ENCODE results near the gene CBFB.

Gene CBFB

GRCh38 chr16:67105881-67106280 is 76.9 kb downstream of the CBFB start:
- DNase-seq (ENCODE audit: extremely low read depth, insufficient read length) = no peak
- Histone ChIP-seq H3K4me3 (replicated peaks; ENCODE audit: low read depth, low read length) (no peak overlapping the region), H3K27me3 (replicated peaks; ENCODE audit: control insufficient read depth, insufficient read depth, low read length) (no peaks in the 10 kb centered on the region), H3K36me3 (ENCODE audit: control insufficient read depth, insufficient read depth, low read length) (no peaks in the 10 kb centered on the region)
- TF ChIP-seq, protein P1, sequence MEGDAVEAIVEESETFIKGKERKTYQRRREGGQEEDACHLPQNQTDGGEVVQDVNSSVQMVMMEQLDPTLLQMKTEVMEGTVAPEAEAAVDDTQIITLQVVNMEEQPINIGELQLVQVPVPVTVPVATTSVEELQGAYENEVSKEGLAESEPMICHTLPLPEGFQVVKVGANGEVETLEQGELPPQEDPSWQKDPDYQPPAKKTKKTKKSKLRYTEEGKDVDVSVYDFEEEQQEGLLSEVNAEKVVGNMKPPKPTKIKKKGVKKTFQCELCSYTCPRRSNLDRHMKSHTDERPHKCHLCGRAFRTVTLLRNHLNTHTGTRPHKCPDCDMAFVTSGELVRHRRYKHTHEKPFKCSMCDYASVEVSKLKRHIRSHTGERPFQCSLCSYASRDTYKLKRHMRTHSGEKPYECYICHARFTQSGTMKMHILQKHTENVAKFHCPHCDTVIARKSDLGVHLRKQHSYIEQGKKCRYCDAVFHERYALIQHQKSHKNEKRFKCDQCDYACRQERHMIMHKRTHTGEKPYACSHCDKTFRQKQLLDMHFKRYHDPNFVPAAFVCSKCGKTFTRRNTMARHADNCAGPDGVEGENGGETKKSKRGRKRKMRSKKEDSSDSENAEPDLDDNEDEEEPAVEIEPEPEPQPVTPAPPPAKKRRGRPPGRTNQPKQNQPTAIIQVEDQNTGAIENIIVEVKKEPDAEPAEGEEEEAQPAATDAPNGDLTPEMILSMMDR (IDR thresholded peaks at IDR 0.05; ENCODE audit: insufficient read depth, low read length, poor library complexity, severe bottlenecking) = no peak

- no peaks in the 10 kb centered on the region for H3K36me3 ChIP-seq (ENCODE audit: control insufficient read depth, insufficient read depth, low read length)
- H3K4me3 ChIP-seq (replicated peaks; ENCODE audit: low read depth, low read length) = no peak overlapping the region
- no peak for DNase-seq (ENCODE audit: extremely low read depth, insufficient read length)
- no peaks in the 10 kb centered on the region for H3K27me3 ChIP-seq (replicated peaks; ENCODE audit: control insufficient read depth, insufficient read depth, low read length)
- TF ChIP-seq, protein P1 (IDR thresholded peaks at IDR 0.05; ENCODE audit: insufficient read depth, low read length, poor library complexity, severe bottlenecking) = no peak
Measured at GRCh38 chr16:67108489-67108888, 79.5 kb downstream of the CBFB start.

DNA sequence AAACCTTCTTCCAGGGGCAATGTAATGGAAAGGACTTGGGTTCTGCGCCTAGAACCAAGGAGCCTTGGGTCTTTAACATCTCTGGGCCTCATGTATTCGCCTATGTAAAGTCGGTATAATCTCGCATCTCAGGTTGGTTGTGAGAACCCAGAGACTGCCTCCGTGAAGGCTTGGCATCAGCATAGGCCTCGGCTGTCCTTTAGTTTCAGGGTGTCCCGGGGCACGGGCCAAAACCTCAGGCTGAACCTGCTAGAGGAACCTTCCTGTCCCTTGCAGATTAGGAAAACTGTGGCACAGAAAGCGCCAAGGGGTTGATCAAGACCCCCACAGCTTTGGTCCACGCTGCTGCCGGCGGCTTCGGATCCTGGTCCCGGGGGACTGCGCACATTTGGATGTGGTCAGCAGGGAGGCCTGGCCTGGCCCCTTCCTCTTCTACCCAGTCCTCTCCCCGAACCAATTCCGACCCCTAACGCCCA is 80.0 kb downstream of the CBFB start:
- TF ChIP-seq, protein P1 (IDR thresholded peaks at IDR 0.05; ENCODE audit: insufficient read depth, low read length, poor library complexity, severe bottlenecking) = no peak
- Histone ChIP-seq H3K4me3 (replicated peaks; ENCODE audit: low read depth, low read length) (peak overlapping the region; percentile 97), H3K36me3 (ENCODE audit: control insufficient read depth, insufficient read depth, low read length) (no peaks in the 10 kb centered on the region), H3K27me3 (replicated peaks; ENCODE audit: control insufficient read depth, insufficient read depth, low read length) (no peaks in the 10 kb centered on the region)
- DNase-seq (ENCODE audit: extremely low read depth, insufficient read length) = no peak

DNA sequence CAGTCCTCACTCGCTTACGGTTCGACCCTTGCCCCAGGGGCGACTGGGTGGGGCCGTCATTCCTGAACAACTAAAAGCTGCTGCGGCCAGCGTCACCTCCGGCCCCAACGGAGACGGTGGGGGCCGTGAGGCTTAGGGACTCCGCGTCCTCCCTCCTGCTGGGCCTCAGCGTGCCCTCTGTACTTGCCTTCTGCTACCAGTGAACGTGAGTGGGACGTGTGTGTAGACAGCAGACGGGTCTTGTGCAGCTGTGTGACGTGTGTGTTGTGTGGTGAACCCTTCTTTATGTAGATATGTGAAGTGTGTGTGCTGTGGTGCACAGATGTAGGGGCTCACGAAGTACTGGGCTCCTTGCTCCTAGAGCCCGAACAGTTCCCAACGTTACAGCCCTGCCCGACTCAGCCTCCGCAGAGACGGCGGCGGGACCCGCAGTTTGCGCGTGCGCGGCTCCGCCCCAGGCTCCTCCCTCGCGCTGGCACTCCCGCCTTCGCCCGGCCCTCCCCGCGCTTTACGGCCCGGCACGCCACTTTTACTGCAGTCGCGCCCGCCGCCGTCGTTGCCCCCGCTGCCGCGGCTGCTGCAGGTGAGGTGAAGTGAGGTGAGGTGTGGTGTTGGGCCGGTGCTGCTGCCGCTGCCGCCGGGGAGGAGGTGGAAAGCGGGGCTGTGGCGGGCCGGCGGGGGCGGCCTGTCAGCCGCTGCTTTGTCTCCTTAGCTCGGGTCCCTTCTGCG is 80.6 kb downstream of the CBFB start, which contains the start of gene PHAF1:
Gene PHAF1 (plus strand): TSS at position 535 of the 729 bp plus-strand sequence. CDS start 235 bp downstream, outside the sequence.
- peak; percentile 96 for DNase-seq (ENCODE audit: extremely low read depth, insufficient read length)
- Histone ChIP-seq H3K27me3 (replicated peaks; ENCODE audit: control insufficient read depth, insufficient read depth, low read length) (no peaks in the 10 kb centered on the region), H3K36me3 (ENCODE audit: control insufficient read depth, insufficient read depth, low read length) (no peaks in the 10 kb centered on the region), H3K4me3 (replicated peaks; ENCODE audit: low read depth, low read length) (peak within 1 kb of the TSS; percentile 97)
- TF ChIP-seq, protein P1 (IDR thresholded peaks at IDR 0.05; ENCODE audit: insufficient read depth, low read length, poor library complexity, severe bottlenecking) = no peak

DNA sequence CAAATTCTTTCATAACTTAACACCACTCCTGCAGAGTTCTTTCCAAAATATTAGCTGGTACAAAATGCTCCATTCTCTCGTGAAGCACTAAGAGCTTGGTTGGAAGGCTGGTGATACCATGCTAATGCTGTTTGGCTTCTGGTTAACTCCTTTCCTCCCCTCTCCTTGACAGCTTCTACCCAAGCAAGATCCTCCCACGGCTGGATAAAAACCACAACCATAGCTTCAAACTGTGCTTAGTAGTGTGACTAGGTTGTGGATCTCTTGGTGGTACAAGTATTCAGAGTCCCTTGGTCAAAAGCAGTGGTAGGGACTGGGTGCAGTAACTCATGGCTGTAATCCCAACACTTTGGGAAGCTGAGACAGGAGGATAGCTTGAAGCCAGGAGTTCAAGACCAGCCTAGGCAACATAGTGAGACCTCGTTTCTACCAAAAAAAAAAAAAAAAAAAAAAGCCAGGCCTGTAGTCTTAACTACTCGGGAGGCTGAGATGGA is 83.0 kb downstream of the CBFB start:
- no peak for DNase-seq (ENCODE audit: extremely low read depth, insufficient read length)
- TF ChIP-seq, protein P1 (IDR thresholded peaks at IDR 0.05; ENCODE audit: insufficient read depth, low read length, poor library complexity, severe bottlenecking) = no peak
- Histone ChIP-seq H3K36me3 (ENCODE audit: control insufficient read depth, insufficient read depth, low read length) (peaks cover 2% of the 10 kb centered on the region; the same call in 1 of the 2 replicates), H3K4me3 (replicated peaks; ENCODE audit: low read depth, low read length) (no peak overlapping the region), H3K27me3 (replicated peaks; ENCODE audit: control insufficient read depth, insufficient read depth, low read length) (no peaks in the 10 kb centered on the region)
